HL-60 (cell line): Measurements from ENCODE around the gene ZBTB24.

ENCODE experiments used
- DNase-seq, 2 experiments: peaks; one replicate each; pipeline ENCODE4 v3.0.0-alpha.2; 2010 to 2020; ENCODE audit warnings: low read depth in 1 of 2, low spot score in 1 of 2
- H3K27ac ChIP-seq: fragments of 250-450 bp; sonication (Bioruptor Pico); replicated peaks from 2 replicates; pipeline ENCODE4 v1.5.1; 2020; ENCODE audit warnings: mild to moderate bottlenecking, moderate library complexity
- H3K27me3 ChIP-seq: fragments of 250-450 bp; sonication (Bioruptor Pico); 2 replicates; pipeline ENCODE4 v1.5.1; 2021; ENCODE audit warnings: mild to moderate bottlenecking, moderate library complexity; ENCODE audit not compliant: insufficient read depth, poor library complexity, severe bottlenecking
- H3K4me3 ChIP-seq: replicated peaks from 2 replicates; pipeline ENCODE4 v1.5.1; 2011; ENCODE audit warnings: mild to moderate bottlenecking, control low read depth, low read length; ENCODE audit not compliant: insufficient read depth
- CTCF ChIP-seq: IDR thresholded peaks from one replicate; pipeline ENCODE4 v1.5.1; 2011; ENCODE audit warnings: low read length, control low read depth, inconsistent platforms; ENCODE audit not compliant: insufficient read depth
- GABPA ChIP-seq: IDR thresholded peaks from 2 replicates; pipeline ENCODE4 v1.6.1; 2012; ENCODE audit warnings: low read depth
- POLR2AphosphoS5 ChIP-seq: IDR thresholded peaks from 2 replicates; pipeline ENCODE4 v1.6.1; 2012; ENCODE audit warnings: low read depth
- SPI1 ChIP-seq: IDR thresholded peaks from 2 replicates; pipeline ENCODE4 v1.6.1; 2012; ENCODE audit warnings: low read depth, mild to moderate bottlenecking, borderline replicate concordance
- TF ChIP-seq, protein P1 (sequence below): IDR thresholded peaks from 2 replicates; pipeline ENCODE4 v1.6.1; 2012; ENCODE audit warnings: low read depth; ENCODE audit not compliant: insufficient replicate concordance

The ZBTB24 gene

GRCh38 chr6:109453156-109453555, 29.9 kb downstream of the ZBTB24 start:
- Histone ChIP-seq H3K4me3 (no peak overlapping the region), H3K27ac (no peak overlapping the region), H3K27me3 (no peaks in the 10 kb centered on the region)
- no peak for DNase-seq
- TF ChIP-seq, protein P1, sequence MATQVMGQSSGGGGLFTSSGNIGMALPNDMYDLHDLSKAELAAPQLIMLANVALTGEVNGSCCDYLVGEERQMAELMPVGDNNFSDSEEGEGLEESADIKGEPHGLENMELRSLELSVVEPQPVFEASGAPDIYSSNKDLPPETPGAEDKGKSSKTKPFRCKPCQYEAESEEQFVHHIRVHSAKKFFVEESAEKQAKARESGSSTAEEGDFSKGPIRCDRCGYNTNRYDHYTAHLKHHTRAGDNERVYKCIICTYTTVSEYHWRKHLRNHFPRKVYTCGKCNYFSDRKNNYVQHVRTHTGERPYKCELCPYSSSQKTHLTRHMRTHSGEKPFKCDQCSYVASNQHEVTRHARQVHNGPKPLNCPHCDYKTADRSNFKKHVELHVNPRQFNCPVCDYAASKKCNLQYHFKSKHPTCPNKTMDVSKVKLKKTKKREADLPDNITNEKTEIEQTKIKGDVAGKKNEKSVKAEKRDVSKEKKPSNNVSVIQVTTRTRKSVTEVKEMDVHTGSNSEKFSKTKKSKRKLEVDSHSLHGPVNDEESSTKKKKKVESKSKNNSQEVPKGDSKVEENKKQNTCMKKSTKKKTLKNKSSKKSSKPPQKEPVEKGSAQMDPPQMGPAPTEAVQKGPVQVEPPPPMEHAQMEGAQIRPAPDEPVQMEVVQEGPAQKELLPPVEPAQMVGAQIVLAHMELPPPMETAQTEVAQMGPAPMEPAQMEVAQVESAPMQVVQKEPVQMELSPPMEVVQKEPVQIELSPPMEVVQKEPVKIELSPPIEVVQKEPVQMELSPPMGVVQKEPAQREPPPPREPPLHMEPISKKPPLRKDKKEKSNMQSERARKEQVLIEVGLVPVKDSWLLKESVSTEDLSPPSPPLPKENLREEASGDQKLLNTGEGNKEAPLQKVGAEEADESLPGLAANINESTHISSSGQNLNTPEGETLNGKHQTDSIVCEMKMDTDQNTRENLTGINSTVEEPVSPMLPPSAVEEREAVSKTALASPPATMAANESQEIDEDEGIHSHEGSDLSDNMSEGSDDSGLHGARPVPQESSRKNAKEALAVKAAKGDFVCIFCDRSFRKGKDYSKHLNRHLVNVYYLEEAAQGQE, result no peak
- no peak for TF ChIP-seq CTCF
- no peak for TF ChIP-seq POLR2AphosphoS5
- no peak for TF ChIP-seq SPI1
- TF ChIP-seq GABPA, result no peak

- Histone ChIP-seq H3K4me3 (no peak overlapping the region), H3K27me3 (no peaks in the 10 kb centered on the region), H3K27ac (no peak overlapping the region)
- DNase-seq, result no peak
- no peak for TF ChIP-seq SPI1
- TF ChIP-seq CTCF, result no peak
- TF ChIP-seq POLR2AphosphoS5, result no peak
- TF ChIP-seq, protein P1, result no peak
- no peak for TF ChIP-seq GABPA
Observed at GRCh38 chr6:109452181-109452580, 30.8 kb downstream of the ZBTB24 start.

DNA sequence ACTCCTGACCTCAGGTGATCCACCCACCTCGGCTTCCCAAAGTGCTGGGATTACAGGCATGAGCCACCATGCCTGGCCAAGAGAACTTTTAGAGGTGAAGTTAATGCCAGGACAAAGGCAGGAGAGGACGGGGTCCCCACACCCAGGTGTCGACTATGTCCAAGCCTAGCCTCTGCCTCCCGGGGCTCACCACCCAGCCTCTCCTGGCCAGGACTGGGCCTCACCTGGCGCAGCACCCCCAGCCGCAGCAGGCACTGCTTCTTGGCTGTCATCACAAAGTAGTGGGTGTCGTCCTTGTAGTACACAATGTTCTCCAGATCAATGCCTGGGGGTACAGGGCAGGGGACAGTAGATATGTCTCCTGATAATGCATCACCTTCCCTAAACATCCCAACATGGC, 31.6 kb downstream of the ZBTB24 start:
- TF ChIP-seq GABPA, result no peak
- no peak for TF ChIP-seq POLR2AphosphoS5
- no peak for TF ChIP-seq CTCF
- TF ChIP-seq, protein P1, result no peak
- no peak for TF ChIP-seq SPI1
- H3K4me3 ChIP-seq, result no peak overlapping the region
- H3K27me3 ChIP-seq, result no peaks in the 10 kb centered on the region
- no peak overlapping the region for H3K27ac ChIP-seq
- DNase-seq, result no peak
